H1 (cell line): ENCODE results near the gene NBAS. TPM values are rescaled to one million over a fixed set of nuclear protein-coding genes. Genes with fewer than 3 reads are reported as not detected.

ENCODE experiments used
- EZH2 ChIP-seq: fragments of 200-600 bp; sonication (generic); IDR thresholded peaks from 2 replicates; pipeline ENCODE4 v1.7.1; 2012; ENCODE audit warnings: low read depth, mild to moderate bottlenecking, moderate library complexity, low read length, inconsistent platforms; ENCODE audit not compliant: severe bottlenecking
- GABPA ChIP-seq: IDR thresholded peaks from 2 replicates; pipeline ENCODE4 v1.6.1; 2011; ENCODE audit warnings: mild to moderate bottlenecking, low read length, moderate library complexity, borderline replicate concordance; ENCODE audit not compliant: insufficient read depth
- POLR2AphosphoS5 ChIP-seq: IDR thresholded peaks from 2 replicates; pipeline ENCODE4 v1.6.1; 2011; ENCODE audit warnings: low read depth, low read length
- RBBP5 ChIP-seq: IDR thresholded peaks from 2 replicates; pipeline ENCODE4 v1.7.1; 2012; ENCODE audit warnings: low read depth, mild to moderate bottlenecking, inconsistent platforms, low read length, moderate library complexity, borderline replicate concordance
- SIX5 ChIP-seq: IDR thresholded peaks from 2 replicates; pipeline ENCODE4 v1.6.1; 2011; ENCODE audit warnings: mild to moderate bottlenecking, low read depth, low read length
- SP2 ChIP-seq: IDR thresholded peaks from 2 replicates; pipeline ENCODE4 v1.6.1; 2012; ENCODE audit warnings: mild to moderate bottlenecking, low read length, inconsistent platforms
- SUZ12 ChIP-seq: fragments of 200-600 bp; sonication (generic); IDR thresholded peaks from 2 replicates; pipeline ENCODE4 v1.6.1; 2012; ENCODE audit warnings: mild to moderate bottlenecking, inconsistent platforms, low read length, moderate library complexity, mixed read lengths
- polyA plus RNA-seq, 7 experiments: library from polyadenylated mRNA; depleted of rRNA in 3 of 7; stranded (reverse) in 5 of 7; unstranded in 2 of 7; fragments of >200 nt in 5 of 7; fragments of 200-250 nt in 2 of 7; gene quantifications; 1 replicate in 5 of 7; 2 replicates in 1 of 7; 4 replicates in 1 of 7; pipeline versions ENCODE4 v1.2.1 to v1.2.3, GENCODE V29; 2011 to 2013; ENCODE audit warnings: missing spikeins in 2 of 7, mixed read lengths in 2 of 7
- total RNA-seq: library from RNA; stranded (reverse); fragmentation: NEBNext Ultra II Directional; extraction: Animal tissue kit (Norgen Biotek cat#: 25700); gene quantifications from 2 replicates; pipeline ENCODE4 v1.2.1, GENCODE V29; 2021

NBAS gene
- total and polyA plus RNA-seq, 2 of the 8 experiments (the other 6 are each of a cell fraction or from before 2014, with no cell fraction given), result 19.6 to 34.8 TPM

DNA sequence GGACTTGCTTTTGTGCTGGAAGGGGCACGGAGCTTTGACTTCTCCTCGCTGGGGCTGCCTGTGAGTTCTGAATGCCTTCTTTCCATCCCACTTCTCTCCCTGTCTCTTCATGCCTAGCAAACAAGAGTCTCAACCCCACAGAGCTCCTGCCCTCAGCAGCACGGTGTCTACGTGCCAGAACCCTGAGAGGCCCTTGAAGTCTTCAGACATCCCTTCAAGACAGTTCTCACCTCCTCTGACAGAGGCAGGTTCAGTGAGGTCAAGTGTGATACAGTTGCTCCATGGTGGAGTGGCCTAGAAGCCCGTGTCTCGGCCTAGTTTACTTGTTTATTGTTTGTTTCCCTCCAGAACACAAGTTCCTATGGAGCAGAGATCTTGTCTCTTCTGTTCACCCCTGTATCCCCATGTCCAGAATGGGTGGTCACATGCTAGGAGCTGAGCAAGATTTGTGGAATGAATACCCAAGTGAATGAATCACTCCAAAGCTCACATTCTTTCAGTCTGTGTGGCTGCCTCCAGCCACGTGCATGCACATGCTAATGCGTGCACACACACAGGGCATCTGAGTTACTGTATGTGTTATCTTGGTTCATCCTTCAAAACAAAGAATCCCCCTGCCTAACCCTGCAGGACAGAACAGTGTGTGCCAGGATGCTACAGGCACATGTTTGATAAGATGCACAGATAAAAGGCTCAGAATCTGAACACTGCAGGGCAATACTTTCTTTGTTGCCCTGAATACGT, 391.6 kb downstream of the NBAS start (continued):
- TF ChIP-seq SUZ12, result no peak
- TF ChIP-seq SIX5, result no peak
- no peak for TF ChIP-seq EZH2
- TF ChIP-seq RBBP5, result no peak
- TF ChIP-seq SP2, result no peak
- TF ChIP-seq POLR2AphosphoS5, result no peak
- TF ChIP-seq GABPA, result no peak
- TF ChIP-seq, all 59 proteins: peak for 0
